HCT116 (cell line): ENCODE data around the gene ABHD12. TPM values are rescaled to one million over a fixed set of nuclear protein-coding genes. Genes with fewer than 3 reads are reported as not detected.

Experiments used
- ATAC-seq: fragments of 200-7000 bp; cut with Tn5 transposase; 2 replicates; pipeline ENCODE4 v1.9.1; 2020; ENCODE audit warnings: mild to moderate bottlenecking, moderate library complexity
- BruUV-seq: library from RNA; stranded (reverse); fragments of 400-500 nt; replicated peaks from 2 replicates; lab custom pipeline; 2021; lab: Mats Ljungman, UMichigan
- CTCF ChIA-PET: fragments of 300-600 bp; sonication (Branson Sonifier 250); formaldehyde crosslinking; loops from one replicate; lab custom pipeline; 2021; ENCODE audit warnings: antibody characterized with exemption; lab: Charles Lee
- POLR2A ChIA-PET: fragments of 300-600, 350-600 bp; sonication (Branson Sonifier 250); formaldehyde crosslinking; loops from one replicate; lab custom pipeline; 2021; ENCODE audit warnings: antibody characterized with exemption; lab: Charles Lee
- RAD21 ChIA-PET, 2 experiments: fragments of 300-600 bp; sonication (Branson Sonifier 250); formaldehyde crosslinking; loops; one replicate each; lab custom pipeline; 2023; ENCODE audit warnings: low total read pairs in 2 of 2; ENCODE audit not compliant: uncharacterized antibody in 2 of 2, unreplicated experiment in 2 of 2, low non-redundant PET in 1 of 2; lab: Charles Lee
- DNase-seq: peaks from one replicate; pipeline ENCODE4 v3.0.0-alpha.2; 2010; ENCODE audit warnings: low read depth, low spot score
- H2AFZ ChIP-seq: fragments of 200-600 bp; shearing (Covaris generic), sonication (generic); 2 replicates; pipeline ENCODE4 v1.6.1; 2017; ENCODE audit warnings: low read depth, mixed run types, mixed read lengths, antibody characterized with exemption, low read length; ENCODE audit not compliant: poor library complexity, severe bottlenecking
- H3K27ac ChIP-seq: 2 replicates; pipeline ENCODE4 v1.5.1; 2012; ENCODE audit warnings: low read depth, low read length
- H3K27me3 ChIP-seq: fragments of 200-600 bp; sonication (generic); 2 replicates; pipeline ENCODE4 v1.6.1; 2016; ENCODE audit warnings: mixed run types, low read length, mixed read lengths; ENCODE audit not compliant: insufficient read depth
- H3K36me3 ChIP-seq, 2 experiments: fragments of 200-500 bp in 1 of 2; fragments of 200-600 bp in 1 of 2; sonication (Bioruptor generic) in 1 of 2; sonication (generic) in 1 of 2; 2 replicates each; pipeline versions ENCODE4 v1.5.1 to v1.6.1; 2014 to 2016; ENCODE audit warnings: low read length in 2 of 2, inconsistent platforms in 1 of 2, mixed read lengths in 1 of 2, mixed run types in 1 of 2; ENCODE audit not compliant: insufficient read depth in 2 of 2, control insufficient read depth in 1 of 2
- H3K4me1 ChIP-seq, 2 experiments: fragments of 200-600 bp in 1 of 2; sonication (generic) in 1 of 2; 2 replicates each; pipeline versions ENCODE4 v1.5.1 to v1.6.1; 2012 to 2017; ENCODE audit warnings: low read length in 2 of 2, inconsistent platforms in 1 of 2, mild to moderate bottlenecking in 1 of 2, mixed read lengths in 1 of 2, mixed run types in 1 of 2, moderate library complexity in 1 of 2; ENCODE audit not compliant: insufficient read depth in 2 of 2, control insufficient read depth in 1 of 2
- H3K4me2 ChIP-seq: fragments of 200-600 bp; sonication (generic); 2 replicates; pipeline ENCODE4 v1.6.1; 2017; ENCODE audit warnings: mixed run types, low read length, mixed read lengths
- H3K4me3 ChIP-seq, 2 experiments: fragments of 200-600 bp in 1 of 2; sonication (generic) in 1 of 2; replicated peaks in 1 of 2; 2 replicates each; pipeline ENCODE4 v1.5.1; 2011 to 2016; ENCODE audit warnings: low read length in 2 of 2, control low read depth in 1 of 2, low read depth in 1 of 2, mild to moderate bottlenecking in 1 of 2, mixed read lengths in 1 of 2, mixed run types in 1 of 2
- H3K79me2 ChIP-seq: fragments of 200-600 bp; sonication (generic); 2 replicates; pipeline ENCODE4 v1.6.1; 2017; ENCODE audit warnings: mild to moderate bottlenecking, mixed run types, low read length, moderate library complexity, mixed read lengths; ENCODE audit not compliant: insufficient read depth
- H3K9ac ChIP-seq: fragments of 200-600 bp; sonication (generic); 2 replicates; pipeline ENCODE4 v1.6.1; 2016; ENCODE audit warnings: low read length, mixed read lengths
- H3K9me2 ChIP-seq: fragments of 200-600 bp; sonication (generic), shearing (Covaris generic); 2 replicates; pipeline ENCODE4 v1.6.1; 2017; ENCODE audit warnings: mixed run types, mild to moderate bottlenecking, moderate library complexity; ENCODE audit not compliant: insufficient read depth
- H3K9me3 ChIP-seq, 2 experiments: fragments of 200-500 bp in 1 of 2; fragments of 200-600 bp in 1 of 2; sonication (Bioruptor generic) in 1 of 2; sonication (generic) in 1 of 2; 2 replicates each; pipeline ENCODE4 v1.6.1; 2014 to 2017; ENCODE audit warnings: low read length in 2 of 2, mixed read lengths in 2 of 2, inconsistent platforms in 1 of 2, low read depth in 1 of 2, mild to moderate bottlenecking in 1 of 2, mixed run types in 1 of 2, moderate library complexity in 1 of 2; ENCODE audit not compliant: control insufficient read depth in 1 of 2, insufficient read depth in 1 of 2
- H4K20me1 ChIP-seq: fragments of 200-600 bp; sonication (generic), shearing (Covaris generic); 2 replicates; pipeline ENCODE4 v1.6.1; 2017; ENCODE audit warnings: mixed run types, mild to moderate bottlenecking, moderate library complexity; ENCODE audit not compliant: insufficient read depth
- CEBPB ChIP-seq: IDR thresholded peaks from 2 replicates; pipeline ENCODE4 v1.6.1; 2012; ENCODE audit warnings: low read depth
- EGR1 ChIP-seq: IDR thresholded peaks from 2 replicates; pipeline ENCODE4 v1.6.1; 2012; ENCODE audit warnings: low read depth
- ELF1 ChIP-seq: IDR thresholded peaks from 2 replicates; pipeline ENCODE4 v1.6.1; 2012; ENCODE audit warnings: low read depth, borderline replicate concordance
- EZH2phosphoT487 ChIP-seq: fragments of 200-600 bp; IDR thresholded peaks from 2 replicates; pipeline ENCODE4 v1.6.1; 2018; ENCODE audit warnings: antibody characterized with exemption, borderline replicate concordance
- POLR2A ChIP-seq: IDR thresholded peaks from 2 replicates; pipeline ENCODE4 v1.7.0; 2011; ENCODE audit warnings: borderline replicate concordance; ENCODE audit not compliant: insufficient read depth, insufficient read length; ENCODE audit errors: extremely low read depth
- POLR2AphosphoS5 ChIP-seq: IDR thresholded peaks from 2 replicates; pipeline ENCODE4 v1.6.1; 2011; ENCODE audit warnings: mild to moderate bottlenecking, low read depth, low read length, moderate library complexity
- RAD21 ChIP-seq: IDR thresholded peaks from 2 replicates; pipeline ENCODE4 v1.6.1; 2012; ENCODE audit warnings: low read depth, mild to moderate bottlenecking
- SIN3A ChIP-seq: IDR thresholded peaks from 2 replicates; pipeline ENCODE4 v1.6.1; 2012; ENCODE audit warnings: low read depth
- SP1 ChIP-seq: IDR thresholded peaks from 2 replicates; pipeline ENCODE4 v1.6.1; 2012; ENCODE audit warnings: low read depth
- SRF ChIP-seq: IDR thresholded peaks from 2 replicates; pipeline ENCODE4 v1.6.1; 2012; ENCODE audit warnings: low read depth
- ZFX ChIP-seq: fragments of 450-650 bp; IDR thresholded peaks from 2 replicates; pipeline ENCODE4 v1.6.1; 2017
- ZNF274 ChIP-seq: fragments of 200-500 bp; sonication (Bioruptor generic); IDR thresholded peaks from 2 replicates; pipeline ENCODE4 v1.6.1; 2014; ENCODE audit warnings: mild to moderate bottlenecking, low read depth, low read length, inconsistent platforms
- intact Hi-C: fragments of 100-400 bp; cut with micrococcal nuclease; formaldehyde crosslinking; loops from 2 replicates; pipeline ENCODE4 v1.10.0; 2022
- total RNA-seq: library from RNA; stranded (reverse); gene quantifications from one replicate; pipeline ENCODE4 v1.2.1, GENCODE V29; 2021; ENCODE audit not compliant: unreplicated experiment
- TF ChIP-seq, protein P1 (sequence below): IDR thresholded peaks from 2 replicates; pipeline ENCODE4 v1.6.1; 2011; ENCODE audit warnings: mild to moderate bottlenecking, low read length, moderate library complexity; ENCODE audit not compliant: insufficient replicate concordance; ENCODE audit errors: extremely low read depth
- TF ChIP-seq, protein P2 (sequence below): IDR thresholded peaks from 2 replicates; pipeline ENCODE4 v1.6.1; 2012
- TF ChIP-seq, protein P3 (sequence below), 3 experiments: fragments of 200-600 bp in 1 of 3; sonication (generic) in 1 of 3; IDR thresholded peaks in 2 of 3; conservative IDR thresholded peaks in 1 of 3; 2 replicates each; pipeline ENCODE4 v1.5.1; 2012 to 2017; ENCODE audit warnings: low read depth in 2 of 3, low read length in 2 of 3, antibody characterized with exemption in 1 of 3, borderline replicate concordance in 1 of 3, control low read depth in 1 of 3, mild to moderate bottlenecking in 1 of 3, mixed read lengths in 1 of 3, mixed run types in 1 of 3, moderate library complexity in 1 of 3; ENCODE audit not compliant: insufficient read depth in 1 of 3
- TF ChIP-seq, protein P4 (sequence below): IDR thresholded peaks from 2 replicates; pipeline ENCODE4 v1.6.1; 2012; ENCODE audit warnings: low read depth

ABHD12 gene
- total RNA-seq, 1 experiment from 2014 or later: 31.7 TPM

DNA sequence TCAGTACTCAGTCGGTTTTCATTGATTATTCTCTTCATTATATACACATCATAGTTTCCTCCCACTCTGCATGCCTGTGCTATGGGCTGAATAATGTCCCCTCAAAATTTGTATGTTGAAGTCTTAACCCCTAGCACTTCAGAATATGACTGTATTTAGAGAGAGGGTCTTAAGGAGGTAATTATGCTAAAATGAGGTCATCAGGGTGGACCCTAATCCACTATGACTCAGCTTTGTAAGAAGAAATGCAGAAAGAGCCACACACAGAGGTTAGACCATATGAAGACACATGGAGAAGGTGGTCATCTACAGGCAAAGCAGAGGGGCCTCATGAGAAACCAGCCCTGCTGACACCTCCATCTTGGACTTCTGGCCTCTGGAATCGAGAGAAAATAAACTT lies 15.8 kb downstream of the ABHD12 start:
- ATAC-seq (no peak), DNase-seq (no peak)
- Histone ChIP-seq H3K9me3 (no peaks in the 10 kb centered on the region), H2AFZ (no peak overlapping the region), H3K4me2 (no peak overlapping the region), H4K20me1 (no peaks in the 10 kb centered on the region), H3K79me2 (peaks cover 21% of the 10 kb centered on the region), H3K27me3 (no peaks in the 10 kb centered on the region), H3K4me1 (no peaks in the 10 kb centered on the region), H3K27ac (no peak overlapping the region), H3K9ac (no peak overlapping the region), H3K9me2 (no peaks in the 10 kb centered on the region), H3K36me3 (no peaks in the 10 kb centered on the region), H3K4me3 (no peak overlapping the region)
- no peak for TF ChIP-seq CEBPB
- no peak for TF ChIP-seq POLR2AphosphoS5
- TF ChIP-seq EZH2phosphoT487: no peak
- no peak for TF ChIP-seq POLR2A
- no peak for TF ChIP-seq ELF1
- no peak for TF ChIP-seq ZNF274
- TF ChIP-seq, protein P1, sequence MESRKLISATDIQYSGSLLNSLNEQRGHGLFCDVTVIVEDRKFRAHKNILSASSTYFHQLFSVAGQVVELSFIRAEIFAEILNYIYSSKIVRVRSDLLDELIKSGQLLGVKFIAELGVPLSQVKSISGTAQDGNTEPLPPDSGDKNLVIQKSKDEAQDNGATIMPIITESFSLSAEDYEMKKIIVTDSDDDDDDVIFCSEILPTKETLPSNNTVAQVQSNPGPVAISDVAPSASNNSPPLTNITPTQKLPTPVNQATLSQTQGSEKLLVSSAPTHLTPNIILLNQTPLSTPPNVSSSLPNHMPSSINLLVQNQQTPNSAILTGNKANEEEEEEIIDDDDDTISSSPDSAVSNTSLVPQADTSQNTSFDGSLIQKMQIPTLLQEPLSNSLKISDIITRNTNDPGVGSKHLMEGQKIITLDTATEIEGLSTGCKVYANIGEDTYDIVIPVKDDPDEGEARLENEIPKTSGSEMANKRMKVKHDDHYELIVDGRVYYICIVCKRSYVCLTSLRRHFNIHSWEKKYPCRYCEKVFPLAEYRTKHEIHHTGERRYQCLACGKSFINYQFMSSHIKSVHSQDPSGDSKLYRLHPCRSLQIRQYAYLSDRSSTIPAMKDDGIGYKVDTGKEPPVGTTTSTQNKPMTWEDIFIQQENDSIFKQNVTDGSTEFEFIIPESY: no peak
- TF ChIP-seq, protein P2, sequence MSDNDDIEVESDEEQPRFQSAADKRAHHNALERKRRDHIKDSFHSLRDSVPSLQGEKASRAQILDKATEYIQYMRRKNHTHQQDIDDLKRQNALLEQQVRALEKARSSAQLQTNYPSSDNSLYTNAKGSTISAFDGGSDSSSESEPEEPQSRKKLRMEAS: no peak
- TF ChIP-seq, protein P3, sequence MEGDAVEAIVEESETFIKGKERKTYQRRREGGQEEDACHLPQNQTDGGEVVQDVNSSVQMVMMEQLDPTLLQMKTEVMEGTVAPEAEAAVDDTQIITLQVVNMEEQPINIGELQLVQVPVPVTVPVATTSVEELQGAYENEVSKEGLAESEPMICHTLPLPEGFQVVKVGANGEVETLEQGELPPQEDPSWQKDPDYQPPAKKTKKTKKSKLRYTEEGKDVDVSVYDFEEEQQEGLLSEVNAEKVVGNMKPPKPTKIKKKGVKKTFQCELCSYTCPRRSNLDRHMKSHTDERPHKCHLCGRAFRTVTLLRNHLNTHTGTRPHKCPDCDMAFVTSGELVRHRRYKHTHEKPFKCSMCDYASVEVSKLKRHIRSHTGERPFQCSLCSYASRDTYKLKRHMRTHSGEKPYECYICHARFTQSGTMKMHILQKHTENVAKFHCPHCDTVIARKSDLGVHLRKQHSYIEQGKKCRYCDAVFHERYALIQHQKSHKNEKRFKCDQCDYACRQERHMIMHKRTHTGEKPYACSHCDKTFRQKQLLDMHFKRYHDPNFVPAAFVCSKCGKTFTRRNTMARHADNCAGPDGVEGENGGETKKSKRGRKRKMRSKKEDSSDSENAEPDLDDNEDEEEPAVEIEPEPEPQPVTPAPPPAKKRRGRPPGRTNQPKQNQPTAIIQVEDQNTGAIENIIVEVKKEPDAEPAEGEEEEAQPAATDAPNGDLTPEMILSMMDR (IDR thresholded peaks at IDR 0.05 in 2 of 3, conservative IDR thresholded peaks at IDR 0.05 in 1 of 3; ENCODE audit: borderline replicate concordance in 1 of 3, insufficient read depth in 1 of 3, low read depth in 2 of 3, low read length in 2 of 3): no peak
- no peak for TF ChIP-seq SRF
- TF ChIP-seq, protein P4, sequence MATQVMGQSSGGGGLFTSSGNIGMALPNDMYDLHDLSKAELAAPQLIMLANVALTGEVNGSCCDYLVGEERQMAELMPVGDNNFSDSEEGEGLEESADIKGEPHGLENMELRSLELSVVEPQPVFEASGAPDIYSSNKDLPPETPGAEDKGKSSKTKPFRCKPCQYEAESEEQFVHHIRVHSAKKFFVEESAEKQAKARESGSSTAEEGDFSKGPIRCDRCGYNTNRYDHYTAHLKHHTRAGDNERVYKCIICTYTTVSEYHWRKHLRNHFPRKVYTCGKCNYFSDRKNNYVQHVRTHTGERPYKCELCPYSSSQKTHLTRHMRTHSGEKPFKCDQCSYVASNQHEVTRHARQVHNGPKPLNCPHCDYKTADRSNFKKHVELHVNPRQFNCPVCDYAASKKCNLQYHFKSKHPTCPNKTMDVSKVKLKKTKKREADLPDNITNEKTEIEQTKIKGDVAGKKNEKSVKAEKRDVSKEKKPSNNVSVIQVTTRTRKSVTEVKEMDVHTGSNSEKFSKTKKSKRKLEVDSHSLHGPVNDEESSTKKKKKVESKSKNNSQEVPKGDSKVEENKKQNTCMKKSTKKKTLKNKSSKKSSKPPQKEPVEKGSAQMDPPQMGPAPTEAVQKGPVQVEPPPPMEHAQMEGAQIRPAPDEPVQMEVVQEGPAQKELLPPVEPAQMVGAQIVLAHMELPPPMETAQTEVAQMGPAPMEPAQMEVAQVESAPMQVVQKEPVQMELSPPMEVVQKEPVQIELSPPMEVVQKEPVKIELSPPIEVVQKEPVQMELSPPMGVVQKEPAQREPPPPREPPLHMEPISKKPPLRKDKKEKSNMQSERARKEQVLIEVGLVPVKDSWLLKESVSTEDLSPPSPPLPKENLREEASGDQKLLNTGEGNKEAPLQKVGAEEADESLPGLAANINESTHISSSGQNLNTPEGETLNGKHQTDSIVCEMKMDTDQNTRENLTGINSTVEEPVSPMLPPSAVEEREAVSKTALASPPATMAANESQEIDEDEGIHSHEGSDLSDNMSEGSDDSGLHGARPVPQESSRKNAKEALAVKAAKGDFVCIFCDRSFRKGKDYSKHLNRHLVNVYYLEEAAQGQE: no peak
- no peak for TF ChIP-seq SIN3A
- no peak for TF ChIP-seq RAD21
- TF ChIP-seq SP1: no peak
- TF ChIP-seq ZFX: no peak
- TF ChIP-seq EGR1: no peak
- intact Hi-C loops: no loop called here
- POLR2A ChIA-PET: no interaction called here
- CTCF ChIA-PET: no interaction called here
- RAD21 ChIA-PET: no interaction called here
- no TSS peak for BruUV-seq
